Parathyroid adenoma (tissue), 2 donors: ENCODE results near the gene RSU1.
A peak's percentile ranks its signal among the peaks of the same experiment; 100 is the strongest.

Experiments
- H2AFZ ChIP-seq: fragments of 300-600 bp; sonication (generic); one replicate; pipeline ENCODE4 v1.7.0; 2017; ENCODE audit warnings: antibody characterized with exemption, mild to moderate bottlenecking
- H3K27ac ChIP-seq: fragments of 300-600 bp; sonication (generic); one replicate; pipeline ENCODE4 v1.7.0; 2017
- H3K27me3 ChIP-seq: fragments of 300-600 bp; sonication (generic); one replicate; pipeline ENCODE4 v1.7.0; 2017; ENCODE audit warnings: low read length; ENCODE audit not compliant: control insufficient read depth, insufficient read depth
- H3K36me3 ChIP-seq: fragments of 300-600 bp; sonication (generic); one replicate; pipeline ENCODE4 v1.7.0; 2017; ENCODE audit warnings: low read length; ENCODE audit not compliant: control insufficient read depth, insufficient read depth
- H3K4me1 ChIP-seq: fragments of 300-600 bp; sonication (generic); one replicate; pipeline ENCODE4 v1.7.0; 2017; ENCODE audit warnings: control low read depth
- H3K4me2 ChIP-seq: fragments of 300-600 bp; sonication (generic); one replicate; pipeline ENCODE4 v1.7.0; 2017; ENCODE audit warnings: low read length
- H3K4me3 ChIP-seq: fragments of 300-600 bp; sonication (generic); one replicate; pipeline ENCODE4 v1.7.0; 2017; ENCODE audit warnings: low read depth, low read length
- H3K79me2 ChIP-seq: fragments of 300-600 bp; sonication (generic); one replicate; pipeline ENCODE4 v1.7.0; 2017; ENCODE audit warnings: control low read depth
- H3K9ac ChIP-seq: fragments of 300-600 bp; sonication (generic); one replicate; pipeline ENCODE4 v1.7.0; 2017; ENCODE audit warnings: mild to moderate bottlenecking
- H3K9me3 ChIP-seq: fragments of 300-600 bp; sonication (generic); one replicate; pipeline ENCODE4 v1.7.0; 2017; ENCODE audit warnings: low read length; ENCODE audit not compliant: control insufficient read depth
- TF ChIP-seq, protein P1 (sequence below): fragments of 300-600 bp; sonication (generic); IDR thresholded peaks from one replicate; pipeline ENCODE4 v1.7.0; 2017; ENCODE audit warnings: antibody characterized with exemption, mild to moderate bottlenecking
- donor health status: primary hyperparathyroidism.

The RSU1 gene

DNA sequence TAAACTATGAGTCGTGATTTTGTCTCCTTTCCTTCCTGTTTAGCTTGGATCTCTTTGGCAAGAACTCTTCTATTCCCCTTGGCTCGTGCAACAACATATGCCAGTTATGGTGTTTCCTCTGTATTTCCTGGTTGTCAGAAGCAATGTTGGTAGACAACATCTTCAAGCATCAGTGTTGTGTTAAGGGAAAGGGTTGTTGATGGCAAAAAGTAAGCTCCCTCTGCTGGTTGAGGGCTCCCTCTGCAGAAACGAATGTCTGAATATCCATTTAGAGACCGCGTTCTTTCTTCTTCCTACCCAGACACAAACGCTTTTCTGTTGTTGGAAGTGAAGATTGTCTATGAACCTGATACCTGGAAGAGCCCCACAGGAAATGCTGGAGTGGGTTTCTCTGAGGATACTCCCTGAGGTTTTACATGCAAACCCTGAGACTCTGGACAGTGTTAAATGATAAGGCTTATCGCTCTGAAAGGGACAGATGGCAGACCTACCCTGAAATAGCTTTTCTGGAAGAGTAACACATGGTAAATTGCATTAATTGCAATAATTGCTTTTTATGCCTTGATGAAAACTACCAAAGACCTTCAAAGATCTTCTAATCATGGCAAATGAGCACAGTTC is 272.0 kb downstream of the RSU1 start:
- no peaks in the 10 kb centered on the region for H3K9me3 ChIP-seq
- no peaks in the 10 kb centered on the region for H3K4me1 ChIP-seq
- no peak overlapping the region for H2AFZ ChIP-seq
- H3K27me3 ChIP-seq = no peaks in the 10 kb centered on the region
- no peak overlapping the region for H3K9ac ChIP-seq
- H3K79me2 ChIP-seq = no peaks in the 10 kb centered on the region
- H3K4me3 ChIP-seq = no peak overlapping the region
- H3K27ac ChIP-seq = no peak overlapping the region
- TF ChIP-seq, protein P1, sequence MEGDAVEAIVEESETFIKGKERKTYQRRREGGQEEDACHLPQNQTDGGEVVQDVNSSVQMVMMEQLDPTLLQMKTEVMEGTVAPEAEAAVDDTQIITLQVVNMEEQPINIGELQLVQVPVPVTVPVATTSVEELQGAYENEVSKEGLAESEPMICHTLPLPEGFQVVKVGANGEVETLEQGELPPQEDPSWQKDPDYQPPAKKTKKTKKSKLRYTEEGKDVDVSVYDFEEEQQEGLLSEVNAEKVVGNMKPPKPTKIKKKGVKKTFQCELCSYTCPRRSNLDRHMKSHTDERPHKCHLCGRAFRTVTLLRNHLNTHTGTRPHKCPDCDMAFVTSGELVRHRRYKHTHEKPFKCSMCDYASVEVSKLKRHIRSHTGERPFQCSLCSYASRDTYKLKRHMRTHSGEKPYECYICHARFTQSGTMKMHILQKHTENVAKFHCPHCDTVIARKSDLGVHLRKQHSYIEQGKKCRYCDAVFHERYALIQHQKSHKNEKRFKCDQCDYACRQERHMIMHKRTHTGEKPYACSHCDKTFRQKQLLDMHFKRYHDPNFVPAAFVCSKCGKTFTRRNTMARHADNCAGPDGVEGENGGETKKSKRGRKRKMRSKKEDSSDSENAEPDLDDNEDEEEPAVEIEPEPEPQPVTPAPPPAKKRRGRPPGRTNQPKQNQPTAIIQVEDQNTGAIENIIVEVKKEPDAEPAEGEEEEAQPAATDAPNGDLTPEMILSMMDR = peak; percentile 28
- no peak overlapping the region for H3K4me2 ChIP-seq
- no peaks in the 10 kb centered on the region for H3K36me3 ChIP-seq

- Histone ChIP-seq H3K4me3 (no peak overlapping the region), H3K4me1 (no peaks in the 10 kb centered on the region)
These were observed 272.6 kb downstream of the RSU1 start for GRCh38 chr10:16544591-16544990.

GRCh38 chr10:16544099-16544498 is 273.1 kb downstream of the RSU1 start:
- no peaks in the 10 kb centered on the region for H3K9me3 ChIP-seq
- H3K4me2 ChIP-seq = no peak overlapping the region
- no peak overlapping the region for H3K4me3 ChIP-seq
- no peaks in the 10 kb centered on the region for H3K79me2 ChIP-seq
- H3K9ac ChIP-seq = no peak overlapping the region
- TF ChIP-seq, protein P1 = no peak
- no peaks in the 10 kb centered on the region for H3K27me3 ChIP-seq
- H3K4me1 ChIP-seq = no peaks in the 10 kb centered on the region
- no peaks in the 10 kb centered on the region for H3K36me3 ChIP-seq
- H2AFZ ChIP-seq = no peak overlapping the region
- H3K27ac ChIP-seq = no peak overlapping the region

More at GRCh38 chr10:16544591-16544990, 272.6 kb downstream of the RSU1 start:
- H3K79me2 ChIP-seq = no peaks in the 10 kb centered on the region
- no peaks in the 10 kb centered on the region for H3K36me3 ChIP-seq
- H3K27ac ChIP-seq = no peak overlapping the region
- no peaks in the 10 kb centered on the region for H3K27me3 ChIP-seq
- H3K9ac ChIP-seq = no peak overlapping the region
- TF ChIP-seq, protein P1 = no peak
- no peak overlapping the region for H3K4me2 ChIP-seq
- no peaks in the 10 kb centered on the region for H3K9me3 ChIP-seq
- no peak overlapping the region for H2AFZ ChIP-seq
